Left lung (tissue), 10 donors: ENCODE measurements around the gene PDLIM7. TPM values are rescaled to one million over a fixed set of nuclear protein-coding genes. Genes with fewer than 3 reads are reported as not detected.

Experiments
- ATAC-seq: fragments of 200-7000 bp; cut with Tn5 transposase; one replicate; pipeline ENCODE4 v1.9.1; 2020; ENCODE audit warnings: moderate library complexity
- DNase-seq, 4 donors: peaks; one replicate each; pipeline ENCODE4 v3.0.0-alpha.2; 2013 to 2020
- H3K27ac ChIP-seq, 2 donors: fragments of 200-600 bp; sonication (generic) in 1 of 2; one replicate each; pipeline versions ENCODE4 v1.5.0 to v1.8.0; 2020 to 2021
- H3K27me3 ChIP-seq, 2 donors: fragments of 200-600 bp; sonication (generic) in 1 of 2; one replicate each; pipeline versions ENCODE4 v1.5.0 to v1.8.0; 2020 to 2021
- H3K36me3 ChIP-seq, 2 donors: fragments of 200-600 bp; sonication (generic) in 1 of 2; one replicate each; pipeline versions ENCODE4 v1.5.0 to v1.8.0; 2020 to 2021
- H3K4me1 ChIP-seq, 2 donors: fragments of 200-600 bp; one replicate each; pipeline ENCODE4 v1.8.0; 2021
- H3K4me3 ChIP-seq, 2 donors: fragments of 200-600 bp; sonication (generic) in 1 of 2; one replicate each; pipeline versions ENCODE4 v1.5.0 to v1.8.0; 2020 to 2021; ENCODE audit warnings: mild to moderate bottlenecking in 1 of 2
- H3K9me3 ChIP-seq, 2 donors: fragments of 200-600 bp; sonication (generic) in 1 of 2; one replicate each; pipeline versions ENCODE4 v1.5.0 to v1.8.0; 2020 to 2021
- intact Hi-C, 2 donors: fragments of 100-400 bp; cut with DNase I; formaldehyde crosslinking; loops; one replicate each; pipeline versions ENCODE4 v1.11.2 to v1.14.2; 2022
- polyA plus RNA-seq, 6 donors: library from polyadenylated mRNA; unstranded; fragments of 120-200 nt; gene quantifications; one replicate each; pipeline ENCODE4 v1.2.1, GENCODE V29; 2013; ENCODE audit not compliant: insufficient read length in 6 of 6
- total RNA-seq, 2 donors: library from RNA; stranded (reverse); fragmentation: NEBNext Ultra II Directional; extraction: Animal tissue kit (Norgen Biotek cat#: 25700); gene quantifications; one replicate each; pipeline ENCODE4 v1.2.1, GENCODE V29; 2021
- TF ChIP-seq, protein P1 (sequence below), 2 donors: fragments of 200-600 bp; sonication (generic) in 1 of 2; IDR thresholded peaks; one replicate each; pipeline versions ENCODE4 v1.5.0 to v1.8.0; 2021; ENCODE audit warnings: antibody characterized with exemption in 2 of 2
- donor health status: DM: no; HTN: yes; CAD: no.
- donor health status: DM: no; HTN: no; CAD: no.

Gene PDLIM7
- total and polyA plus RNA-seq, 8 donors: 60.9 to 141 (median 90.2) TPM

DNA sequence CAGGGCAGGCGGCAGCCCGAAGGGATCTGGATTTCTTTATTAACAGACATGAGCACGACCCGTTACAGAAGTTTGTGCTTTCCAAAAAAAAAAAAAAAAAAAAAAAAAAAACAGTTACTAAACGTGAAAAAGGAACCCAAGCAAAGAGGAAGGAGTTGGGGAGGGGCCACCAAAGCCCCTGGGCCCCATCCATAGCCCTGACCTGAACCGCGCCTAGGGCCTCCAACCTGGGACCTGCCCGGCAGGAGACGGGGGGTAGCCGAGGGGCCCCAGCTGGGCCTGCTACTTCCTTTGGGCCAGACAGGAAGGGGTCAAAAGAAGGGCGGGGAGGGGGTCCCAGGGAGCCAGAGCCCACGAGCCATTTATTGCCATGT, 40.8 kb downstream of the PDLIM7 start:
- Histone ChIP-seq H3K9me3 (no peaks in the 10 kb centered on the region), H3K27me3 (peaks cover 0 to 32% of the 10 kb centered on the region in 2 donors), H3K4me1 (peaks cover 8 to 50% of the 10 kb centered on the region in 2 donors), H3K36me3 (peaks cover 0 to 27% of the 10 kb centered on the region in 2 donors), H3K4me3 (peak overlapping the region in 1 of 2 donors; percentile 64), H3K27ac (no peak overlapping the region)
- TF ChIP-seq, protein P1, sequence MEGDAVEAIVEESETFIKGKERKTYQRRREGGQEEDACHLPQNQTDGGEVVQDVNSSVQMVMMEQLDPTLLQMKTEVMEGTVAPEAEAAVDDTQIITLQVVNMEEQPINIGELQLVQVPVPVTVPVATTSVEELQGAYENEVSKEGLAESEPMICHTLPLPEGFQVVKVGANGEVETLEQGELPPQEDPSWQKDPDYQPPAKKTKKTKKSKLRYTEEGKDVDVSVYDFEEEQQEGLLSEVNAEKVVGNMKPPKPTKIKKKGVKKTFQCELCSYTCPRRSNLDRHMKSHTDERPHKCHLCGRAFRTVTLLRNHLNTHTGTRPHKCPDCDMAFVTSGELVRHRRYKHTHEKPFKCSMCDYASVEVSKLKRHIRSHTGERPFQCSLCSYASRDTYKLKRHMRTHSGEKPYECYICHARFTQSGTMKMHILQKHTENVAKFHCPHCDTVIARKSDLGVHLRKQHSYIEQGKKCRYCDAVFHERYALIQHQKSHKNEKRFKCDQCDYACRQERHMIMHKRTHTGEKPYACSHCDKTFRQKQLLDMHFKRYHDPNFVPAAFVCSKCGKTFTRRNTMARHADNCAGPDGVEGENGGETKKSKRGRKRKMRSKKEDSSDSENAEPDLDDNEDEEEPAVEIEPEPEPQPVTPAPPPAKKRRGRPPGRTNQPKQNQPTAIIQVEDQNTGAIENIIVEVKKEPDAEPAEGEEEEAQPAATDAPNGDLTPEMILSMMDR (IDR thresholded peaks at IDR 0.05): no peak
- ATAC-seq: no peak
- no peak for DNase-seq
- intact Hi-C loops: loop anchor here (10.0 kb wide), 2 partner anchors 62 to 132 kb away; no protein-coding TSS in a partner anchor

DNA sequence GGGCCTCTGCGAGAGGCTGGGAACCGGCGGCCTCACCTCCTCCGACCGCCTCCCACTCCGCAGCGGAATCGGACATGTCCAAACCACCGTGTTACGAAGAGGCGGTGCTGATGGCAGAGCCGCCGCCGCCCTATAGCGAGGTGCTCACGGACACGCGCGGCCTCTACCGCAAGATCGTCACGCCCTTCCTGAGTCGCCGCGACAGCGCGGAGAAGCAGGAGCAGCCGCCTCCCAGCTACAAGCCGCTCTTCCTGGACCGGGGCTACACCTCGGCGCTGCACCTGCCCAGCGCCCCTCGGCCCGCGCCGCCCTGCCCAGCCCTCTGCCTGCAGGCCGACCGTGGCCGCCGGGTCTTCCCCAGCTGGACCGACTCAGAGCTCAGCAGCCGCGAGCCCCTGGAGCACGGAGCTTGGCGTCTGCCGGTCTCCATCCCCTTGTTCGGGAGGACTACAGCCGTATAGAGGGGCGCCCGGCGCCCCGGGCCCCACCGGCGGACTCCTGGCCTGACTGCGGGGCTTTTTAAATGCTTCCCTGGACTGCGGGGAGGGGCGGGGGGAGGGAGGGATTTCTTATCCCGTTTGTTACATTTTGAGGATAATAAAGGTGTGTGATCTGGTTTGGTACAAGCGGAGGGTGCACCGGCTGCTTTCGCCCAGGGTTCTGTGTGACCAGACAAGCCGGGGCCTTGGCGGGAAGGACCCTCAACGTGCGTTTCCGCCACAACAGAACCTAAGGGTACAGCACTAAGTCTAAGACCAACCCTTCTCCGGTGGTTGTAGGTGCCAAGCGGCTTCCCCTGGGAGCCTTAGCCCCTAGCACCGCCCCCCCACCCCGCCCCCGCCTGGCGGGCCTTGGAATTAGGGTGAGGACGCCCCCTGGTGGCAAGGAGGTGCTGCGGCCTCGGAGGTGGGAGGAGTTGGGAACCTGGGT, 41.5 kb downstream of the PDLIM7 start:
- H3K27me3 ChIP-seq: peaks cover 0 to 34% of the 10 kb centered on the region in 2 donors
- ATAC-seq (peak; percentile 76), DNase-seq (peak; percentile 82 to 97 (median 92))
- H3K4me1 ChIP-seq: peaks cover 8 to 46% of the 10 kb centered on the region in 2 donors
- intact Hi-C loops: loop anchor here (10.0 kb wide), 2 partner anchors 61 to 131 kb away; no protein-coding TSS in a partner anchor
- TF ChIP-seq, protein P1 (IDR thresholded peaks at IDR 0.05): peak; percentile 93 to 95
- no peaks in the 10 kb centered on the region for H3K9me3 ChIP-seq
- peaks cover 0 to 27% of the 10 kb centered on the region in 2 donors for H3K36me3 ChIP-seq
- peak overlapping the region; percentile 72 to 80 for H3K27ac ChIP-seq
- H3K4me3 ChIP-seq: peak overlapping the region; percentile 43 to 64

DNA sequence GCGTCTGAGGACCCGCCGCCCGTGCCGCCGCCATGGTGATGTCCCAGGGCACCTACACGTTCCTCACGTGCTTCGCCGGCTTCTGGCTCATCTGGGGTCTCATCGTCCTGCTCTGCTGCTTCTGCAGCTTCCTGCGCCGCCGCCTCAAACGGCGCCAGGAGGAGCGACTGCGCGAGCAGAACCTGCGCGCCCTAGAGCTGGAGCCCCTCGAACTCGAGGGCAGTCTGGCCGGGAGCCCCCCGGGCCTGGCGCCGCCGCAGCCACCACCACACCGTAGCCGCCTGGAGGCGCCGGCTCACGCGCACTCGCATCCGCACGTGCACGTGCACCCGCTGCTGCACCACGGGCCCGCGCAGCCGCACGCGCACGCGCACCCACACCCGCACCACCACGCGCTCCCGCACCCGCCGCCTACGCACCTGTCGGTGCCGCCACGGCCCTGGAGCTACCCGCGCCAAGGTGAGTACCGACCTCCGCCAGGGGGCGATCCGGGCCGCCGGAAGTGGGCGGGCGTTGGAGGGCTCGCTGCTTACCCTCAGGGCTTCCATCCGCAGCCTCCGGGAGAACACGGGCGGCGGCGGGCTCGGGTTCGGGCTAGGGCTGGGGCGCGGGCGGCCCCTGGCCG, 42.3 kb downstream of the PDLIM7 start:
- peak overlapping the region; percentile 72 to 80 for H3K27ac ChIP-seq
- DNase-seq: peak; percentile 64 to 94 (median 82)
- H3K9me3 ChIP-seq: no peaks in the 10 kb centered on the region
- TF ChIP-seq, protein P1 (IDR thresholded peaks at IDR 0.05): peak; percentile 61 to 71
- peak overlapping the region; percentile 43 to 64 for H3K4me3 ChIP-seq
- H3K27me3 ChIP-seq: peaks cover 0 to 42% of the 10 kb centered on the region in 2 donors
- peaks cover 0 to 24% of the 10 kb centered on the region in 2 donors for H3K36me3 ChIP-seq
- intact Hi-C loops: loop anchor here (10.0 kb wide), 2 partner anchors 60 to 130 kb away; no protein-coding TSS in a partner anchor
- H3K4me1 ChIP-seq: peaks cover 8 to 46% of the 10 kb centered on the region in 2 donors
- peak; percentile 70 for ATAC-seq

DNA sequence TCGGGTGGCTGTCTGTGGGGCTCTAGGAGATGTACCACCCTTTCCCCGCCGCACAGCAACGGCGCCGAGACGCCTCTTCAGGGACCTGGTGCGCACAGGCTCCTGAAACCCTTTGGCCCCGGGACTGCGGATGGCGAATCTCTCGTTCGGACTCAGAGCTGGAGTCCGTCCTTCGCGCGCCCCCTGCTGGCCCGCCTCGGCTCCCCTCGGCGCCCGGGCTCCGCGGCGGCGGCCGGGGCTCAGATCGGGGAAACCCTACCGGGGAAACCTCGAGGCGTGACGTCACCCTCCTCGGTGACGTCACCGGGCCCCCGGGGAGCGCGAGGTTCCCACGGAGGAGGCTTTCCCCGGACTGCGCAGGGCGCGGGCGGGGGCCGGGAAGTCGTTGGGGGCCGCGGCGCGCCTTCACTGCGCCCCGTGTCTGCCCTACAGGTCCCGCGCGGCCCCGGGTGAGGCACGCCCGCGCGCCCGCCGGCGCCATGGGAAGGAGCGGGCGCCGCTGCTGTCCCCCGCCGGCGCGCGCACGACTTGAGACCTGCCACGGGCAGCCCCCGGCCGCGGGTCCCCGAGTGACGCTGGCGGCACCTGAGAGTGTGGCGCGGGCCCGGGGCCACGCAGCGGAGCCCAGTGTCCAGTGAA, 42.9 kb downstream of the PDLIM7 start:
- Histone ChIP-seq H3K9me3 (no peaks in the 10 kb centered on the region), H3K27me3 (peaks cover 0 to 48% of the 10 kb centered on the region in 2 donors), H3K4me1 (peaks cover 8 to 46% of the 10 kb centered on the region in 2 donors), H3K36me3 (peaks cover 0 to 18% of the 10 kb centered on the region in 2 donors), H3K4me3 (peak overlapping the region; percentile 43 to 64), H3K27ac (peak overlapping the region; percentile 72 to 80)
- peak; percentile 86 to 98 (median 92) for DNase-seq
- intact Hi-C loops: loop anchor here (5.0 to 10.0 kb wide), 3 partner anchors 60 to 130 kb away; no protein-coding TSS in a partner anchor
- TF ChIP-seq, protein P1 (IDR thresholded peaks at IDR 0.05): peak; percentile 87 to 98
- peak; percentile 78 for ATAC-seq
